ENCODE results near the gene PLOD1. TPM values are rescaled to one million over a fixed set of nuclear protein-coding genes. Genes with fewer than 3 reads are reported as not detected.
A peak's percentile ranks its signal among the peaks of the same experiment; 100 is the strongest.

PLOD1 gene
- total RNA-seq, 1 donor from 2014 or later, result 76.8 TPM

DNA sequence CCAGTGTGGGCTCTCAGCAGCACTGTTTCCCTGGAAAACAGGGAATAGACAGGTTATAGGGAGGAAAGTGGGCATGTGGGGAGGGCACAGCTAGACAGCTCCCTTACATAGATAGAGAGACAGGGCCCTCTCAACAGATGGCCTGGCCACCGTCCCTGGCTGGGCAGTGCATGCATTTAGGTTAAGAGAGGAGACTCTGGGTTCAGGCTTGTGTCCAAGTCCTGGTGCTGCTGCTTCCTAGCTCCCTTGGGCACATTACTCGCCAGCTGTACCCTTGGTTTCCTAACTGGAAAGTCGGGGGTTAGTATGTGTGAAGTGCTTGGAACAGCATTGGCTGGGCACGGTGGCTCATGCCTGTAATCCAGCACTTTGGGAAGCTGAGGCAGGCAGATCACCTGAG, 9.1 kb downstream of the PLOD1 start:
- Histone ChIP-seq H3K4me3 (no peak overlapping the region), H3K36me3 (no peaks in the 10 kb centered on the region), H3K27me3 (no peaks in the 10 kb centered on the region), H3K4me1 (no peaks in the 10 kb centered on the region), H3K9me3 (no peaks in the 10 kb centered on the region), H3K27ac (no peak overlapping the region)
- TF ChIP-seq, protein P1, sequence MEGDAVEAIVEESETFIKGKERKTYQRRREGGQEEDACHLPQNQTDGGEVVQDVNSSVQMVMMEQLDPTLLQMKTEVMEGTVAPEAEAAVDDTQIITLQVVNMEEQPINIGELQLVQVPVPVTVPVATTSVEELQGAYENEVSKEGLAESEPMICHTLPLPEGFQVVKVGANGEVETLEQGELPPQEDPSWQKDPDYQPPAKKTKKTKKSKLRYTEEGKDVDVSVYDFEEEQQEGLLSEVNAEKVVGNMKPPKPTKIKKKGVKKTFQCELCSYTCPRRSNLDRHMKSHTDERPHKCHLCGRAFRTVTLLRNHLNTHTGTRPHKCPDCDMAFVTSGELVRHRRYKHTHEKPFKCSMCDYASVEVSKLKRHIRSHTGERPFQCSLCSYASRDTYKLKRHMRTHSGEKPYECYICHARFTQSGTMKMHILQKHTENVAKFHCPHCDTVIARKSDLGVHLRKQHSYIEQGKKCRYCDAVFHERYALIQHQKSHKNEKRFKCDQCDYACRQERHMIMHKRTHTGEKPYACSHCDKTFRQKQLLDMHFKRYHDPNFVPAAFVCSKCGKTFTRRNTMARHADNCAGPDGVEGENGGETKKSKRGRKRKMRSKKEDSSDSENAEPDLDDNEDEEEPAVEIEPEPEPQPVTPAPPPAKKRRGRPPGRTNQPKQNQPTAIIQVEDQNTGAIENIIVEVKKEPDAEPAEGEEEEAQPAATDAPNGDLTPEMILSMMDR (IDR thresholded peaks at IDR 0.05), result no peak
- no peak for ATAC-seq
- intact Hi-C loops (cut with DNase I), result no loop called here
- no peak for DNase-seq

DNA sequence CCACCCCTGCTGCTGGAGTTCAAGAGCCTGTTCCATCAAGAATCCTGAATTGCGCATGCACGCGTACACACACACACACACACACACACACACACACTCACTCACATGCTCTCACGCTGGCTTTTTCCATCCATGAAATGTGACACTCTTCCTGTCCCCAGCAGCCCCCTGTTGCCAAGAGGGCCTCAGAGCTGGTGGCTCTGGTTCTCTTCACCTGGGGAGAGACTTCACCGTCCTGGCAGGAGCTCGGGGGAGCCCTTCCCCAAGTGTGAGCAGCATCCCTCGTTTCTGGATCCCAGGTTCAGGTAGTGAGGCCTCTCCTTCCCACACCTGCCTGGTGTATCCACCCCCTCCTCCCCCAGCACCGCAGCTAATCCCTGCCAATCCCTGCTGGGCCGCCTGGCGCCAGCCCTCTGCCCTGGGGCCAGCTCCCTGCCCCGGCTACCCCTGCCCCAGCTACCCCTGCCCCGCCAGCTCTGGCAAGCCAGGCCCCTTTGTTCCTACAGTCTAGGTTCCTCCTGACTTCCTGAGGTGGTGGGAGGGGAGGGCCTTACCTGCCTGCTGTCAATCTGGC, 9.9 kb downstream of the PLOD1 start:
- DNase-seq (no peak), ATAC-seq (peak; percentile 23)
- H3K36me3 ChIP-seq, result no peaks in the 10 kb centered on the region
- H3K27me3 ChIP-seq, result no peaks in the 10 kb centered on the region
- no peaks in the 10 kb centered on the region for H3K9me3 ChIP-seq
- TF ChIP-seq, protein P1 (IDR thresholded peaks at IDR 0.05), result no peak
- H3K27ac ChIP-seq, result no peak overlapping the region
- no peak overlapping the region for H3K4me3 ChIP-seq
- intact Hi-C loops (cut with DNase I), result no loop called here
- H3K4me1 ChIP-seq, result no peaks in the 10 kb centered on the region

DNA sequence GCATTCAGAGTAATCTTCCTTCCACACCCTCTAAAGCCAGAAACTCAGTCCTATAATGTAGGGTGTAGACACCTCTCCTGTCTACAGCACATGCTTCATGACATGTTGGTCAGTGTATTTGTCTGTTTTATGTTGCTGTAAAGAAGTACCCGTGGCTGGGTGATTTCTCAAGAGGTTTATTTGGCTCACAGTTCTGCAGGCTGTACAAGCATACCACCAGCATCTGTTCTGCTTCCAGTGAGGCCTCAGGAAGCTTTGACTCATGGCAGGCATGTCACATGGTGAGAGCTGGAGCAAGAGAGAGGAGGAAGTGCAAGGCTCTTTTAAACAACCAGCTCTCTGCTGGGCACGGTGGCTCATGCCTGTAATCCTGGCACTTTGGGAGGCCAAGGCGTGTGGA, 12.1 kb downstream of the PLOD1 start:
- ATAC-seq (no peak), DNase-seq (no peak)
- Histone ChIP-seq H3K27me3 (no peaks in the 10 kb centered on the region), H3K4me3 (no peak overlapping the region), H3K4me1 (no peaks in the 10 kb centered on the region), H3K36me3 (no peaks in the 10 kb centered on the region), H3K9me3 (no peaks in the 10 kb centered on the region), H3K27ac (no peak overlapping the region)
- TF ChIP-seq, protein P1 (IDR thresholded peaks at IDR 0.05), result no peak
- intact Hi-C loops (cut with DNase I), result no loop called here

DNA sequence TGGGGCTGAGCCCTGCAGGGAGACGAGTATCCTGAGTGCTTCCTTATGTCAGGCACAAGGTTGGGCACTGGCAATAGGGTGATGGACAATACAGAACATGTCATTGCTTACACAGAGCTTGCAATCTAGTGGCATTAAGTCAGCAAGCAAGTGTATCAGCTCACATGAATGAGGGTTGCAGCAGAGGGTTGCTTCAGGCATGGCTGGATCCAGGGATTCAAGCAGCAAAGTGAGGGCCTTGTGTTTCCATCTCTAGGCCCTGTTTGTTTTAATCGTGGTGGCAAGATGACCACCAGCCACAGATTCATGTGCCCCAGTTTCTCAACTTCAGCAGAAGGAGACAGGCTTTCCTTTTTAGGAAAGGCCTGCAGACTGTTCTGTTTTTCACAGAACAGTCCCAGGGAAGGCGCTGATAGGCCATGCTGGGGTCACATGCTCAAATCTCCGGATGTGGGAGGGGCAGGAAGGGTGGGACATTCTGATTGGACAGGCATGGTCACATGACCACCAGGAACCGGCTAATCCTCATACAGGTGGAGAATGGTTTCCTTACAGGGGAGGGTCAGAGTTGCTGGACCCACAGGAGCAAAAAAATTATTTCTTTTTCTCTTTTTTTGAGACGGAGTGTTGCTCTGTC, 14.4 kb downstream of the PLOD1 start:
- ATAC-seq, result peak; percentile 29
- no peak for DNase-seq
- Histone ChIP-seq H3K9me3 (no peaks in the 10 kb centered on the region), H3K36me3 (peaks cover 7% of the 10 kb centered on the region), H3K27me3 (no peaks in the 10 kb centered on the region), H3K4me1 (no peaks in the 10 kb centered on the region), H3K27ac (no peak overlapping the region), H3K4me3 (no peak overlapping the region)
- intact Hi-C loops (cut with DNase I), result no loop called here
- TF ChIP-seq, protein P1 (IDR thresholded peaks at IDR 0.05), result no peak

DNA sequence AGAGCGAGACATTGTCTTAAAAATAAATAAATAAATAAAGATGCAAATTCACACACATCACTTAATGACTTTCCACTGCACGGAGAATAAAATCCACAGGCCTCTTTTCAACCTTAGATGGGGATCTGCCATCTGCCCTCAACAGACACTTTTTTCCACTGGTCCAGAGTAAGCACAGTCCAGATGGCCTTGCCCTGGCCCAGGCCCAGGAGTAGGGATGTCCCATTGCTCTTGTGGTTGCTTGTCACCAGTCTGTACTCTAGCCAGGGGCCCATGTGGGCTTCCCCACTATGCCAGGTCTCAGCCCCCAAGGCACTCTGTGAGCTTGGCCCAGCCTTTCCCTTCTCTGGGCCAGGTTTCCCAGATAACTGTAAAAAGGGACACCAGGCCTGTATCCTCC, 17.4 kb downstream of the PLOD1 start:
- Histone ChIP-seq H3K36me3 (peaks cover 18% of the 10 kb centered on the region), H3K4me1 (no peaks in the 10 kb centered on the region), H3K27ac (no peak overlapping the region), H3K4me3 (no peak overlapping the region), H3K27me3 (no peaks in the 10 kb centered on the region), H3K9me3 (no peaks in the 10 kb centered on the region)
- DNase-seq (no peak), ATAC-seq (no peak)
- TF ChIP-seq, protein P1 (IDR thresholded peaks at IDR 0.05), result no peak
- intact Hi-C loops (cut with DNase I), result no loop called here

Data from upper lobe of right lung (tissue), 1 donor.